GM21786 (cell line): ENCODE measurements around the gene GNPTAB.
"Not testable (repeated sequence)": the region's sequence is repeated elsewhere in the genome, so short reads cannot be mapped to it uniquely, and the experiment has no call there.

Experiments
- ATAC-seq: cut with Tn5 transposase; IDR thresholded peaks from one replicate; pipeline ENCODE4 v1.9.1; 2021; ENCODE audit not compliant: unreplicated experiment

The GNPTAB gene

GRCh38 chr12:101854747-101855146 is 24.0 kb upstream of the GNPTAB start:
- ATAC-seq = peak; percentile 49

GRCh38 chr12:101852998-101853397 is 22.2 kb upstream of the GNPTAB start:
- ATAC-seq = no peak

GRCh38 chr12:101850199-101850598 is 19.4 kb upstream of the GNPTAB start:
- no peak for ATAC-seq

- no peak for ATAC-seq
Measured at GRCh38 chr12:101847325-101847724, 16.6 kb upstream of the GNPTAB start.

- no peak for ATAC-seq
Measured at GRCh38 chr12:101845137-101845711, 14.5 kb upstream of the GNPTAB start.

- no peak for ATAC-seq
Measured at GRCh38 chr12:101841069-101841468, 10.3 kb upstream of the GNPTAB start.

- peak; percentile 43 for ATAC-seq
Measured at GRCh38 chr12:101839324-101840283, 8.8 kb upstream of the GNPTAB start.

- ATAC-seq = peak; percentile 75
Measured at GRCh38 chr12:101838628-101839323, 8.0 kb upstream of the GNPTAB start.

- no peak for ATAC-seq
Measured at GRCh38 chr12:101832030-101832429, 1.3 kb upstream of the GNPTAB start.

GRCh38 chr12:101829639-101830366 is 956 bp downstream of the GNPTAB start:
- ATAC-seq = no peak

- no peak for ATAC-seq
Measured at GRCh38 chr12:101828463-101829196, 2.1 kb downstream of the GNPTAB start.

- no peak for ATAC-seq
Measured at GRCh38 chr12:101826766-101827368, 3.9 kb downstream of the GNPTAB start.

- ATAC-seq = no peak
Measured at GRCh38 chr12:101824831-101825230, 5.9 kb downstream of the GNPTAB start.

GRCh38 chr12:101823891-101824290 is 6.9 kb downstream of the GNPTAB start:
- ATAC-seq = peak; percentile 79

- ATAC-seq = no peak
Measured at GRCh38 chr12:101823039-101823438, 7.7 kb downstream of the GNPTAB start.

- peak; percentile 62 for ATAC-seq
Measured at GRCh38 chr12:101819467-101819866, 11.3 kb downstream of the GNPTAB start.

GRCh38 chr12:101818689-101819088 is 12.1 kb downstream of the GNPTAB start:
- ATAC-seq = not testable (repeated sequence)

- no peak for ATAC-seq
Measured at GRCh38 chr12:101813117-101813516, 17.6 kb downstream of the GNPTAB start.

GRCh38 chr12:101812716-101813115 is 18.0 kb downstream of the GNPTAB start:
- ATAC-seq = not testable (repeated sequence)

- not testable (repeated sequence) for ATAC-seq
Measured at GRCh38 chr12:101811342-101811741, 19.4 kb downstream of the GNPTAB start.
